ENCODE results near the gene TSEN15. TPM values are rescaled to one million over a fixed set of nuclear protein-coding genes. Genes with fewer than 3 reads are reported as not detected.

TSEN15 gene
- total and polyA plus RNA-seq, 9 of the 15 experiments (the other 6 are each of a cell fraction or from before 2014, with no cell fraction given) = 25.6 to 121 (median 91.3) TPM

Other genes with a start within 250 kb of the TSEN15 start
- gene RGL1, start 246.6 kb upstream of the TSEN15 start, total RNA-seq (2014; rRNA removed) = under 0.01 and 0.08 TPM in 2 replicates
- 0.06 and 0.07 TPM in 2 replicates for gene RGL1, start 246.6 kb upstream of the TSEN15 start, total RNA-seq (2014; rRNA removed; fragmentation: Illumina TruSeq; extraction: Trizol)
- gene RGL1, start 246.6 kb upstream of the TSEN15 start, total RNA-seq (2015; rRNA removed; fragmentation: Illumina TruSeq; extraction: Trizol) = 0.04 TPM in 2 replicates
- 0.07 TPM in 2 replicates for gene RGL1, start 246.6 kb upstream of the TSEN15 start, total RNA-seq (2021)
- gene RGL1, start 246.6 kb upstream of the TSEN15 start, polyA plus RNA-seq (2011; rRNA removed) = 0.01 and 0.03 TPM in 2 replicates
- 0.04 and 0.07 TPM in 2 replicates for gene RGL1, start 246.6 kb upstream of the TSEN15 start, polyA plus RNA-seq (2014; fragmentation: Illumina TruSeq; extraction: Trizol)
- under 1 TPM; 0.03 to 0.06 TPM for gene RGL1, start 246.6 kb upstream of the TSEN15 start, polyA plus RNA-seq (2014; fragmentation: Nextera tagmentation; extraction: Ambion mirVana)
- gene RGL1, start 246.6 kb upstream of the TSEN15 start, polyA plus RNA-seq (2014; rRNA removed) = 0.04 and 0.08 TPM in 2 replicates
- gene COLGALT2, start 14.0 kb upstream of the TSEN15 start, total RNA-seq (2014; rRNA removed) = 18.8 and 19.1 TPM in 2 replicates
- gene COLGALT2, start 14.0 kb upstream of the TSEN15 start, total RNA-seq (2014; rRNA removed; fragmentation: Illumina TruSeq; extraction: Trizol) = 19.2 and 23.0 TPM in 2 replicates
- gene COLGALT2, start 14.0 kb upstream of the TSEN15 start, total RNA-seq (2015; rRNA removed; fragmentation: Illumina TruSeq; extraction: Trizol) = 11.3 and 11.6 TPM in 2 replicates
- 23.2 and 29.1 TPM in 2 replicates for gene COLGALT2, start 14.0 kb upstream of the TSEN15 start, total RNA-seq (2021)
- gene COLGALT2, start 14.0 kb upstream of the TSEN15 start, polyA plus RNA-seq (2011; rRNA removed) = 7.4 and 9.3 TPM in 2 replicates
- 29.3 and 32.1 TPM in 2 replicates for gene COLGALT2, start 14.0 kb upstream of the TSEN15 start, polyA plus RNA-seq (2014; fragmentation: Illumina TruSeq; extraction: Trizol)
- gene COLGALT2, start 14.0 kb upstream of the TSEN15 start, polyA plus RNA-seq (2014; fragmentation: Nextera tagmentation; extraction: Ambion mirVana) = 10 to 100 TPM; 12.1 to 22.4 TPM
- gene COLGALT2, start 14.0 kb upstream of the TSEN15 start, polyA plus RNA-seq (2014; rRNA removed) = 15.8 and 18.5 TPM in 2 replicates

All from K562 (cell line).